PC-3 (cell line): ENCODE data around the gene NTPCR. TPM values are rescaled to one million over a fixed set of nuclear protein-coding genes. Genes with fewer than 3 reads are reported as not detected.

Experiments
- ATAC-seq: fragments of 200-7000 bp; cut with Tn5 transposase; 2 replicates; pipeline ENCODE4 v1.9.1; 2020; ENCODE audit warnings: mild to moderate bottlenecking, moderate library complexity
- BruUV-seq: library from RNA; stranded (reverse); fragments of 400-500 nt; replicated peaks from 2 replicates; lab custom pipeline; 2021; lab: Mats Ljungman, UMichigan
- CTCF ChIA-PET: fragments of 300-600 bp; sonication (Branson Sonifier 250); formaldehyde crosslinking; loops from one replicate; lab custom pipeline; 2022; ENCODE audit warnings: antibody characterized with exemption; lab: Charles Lee
- POLR2A ChIA-PET: fragments of 300-600 bp; sonication (Branson Sonifier 250); formaldehyde crosslinking; loops from one replicate; lab custom pipeline; 2022; ENCODE audit warnings: antibody characterized with exemption; ENCODE audit not compliant: unreplicated experiment; lab: Charles Lee
- DNase-seq: peaks from one replicate; pipeline ENCODE4 v3.0.0-alpha.2; 2015
- H2AFZ ChIP-seq: fragments of 300-600 bp; sonication (generic); 2 replicates; pipeline ENCODE4 v1.6.0; 2016; ENCODE audit warnings: antibody characterized with exemption, low read length
- H3F3A ChIP-seq: fragments of 300-600 bp; sonication (generic); one replicate; pipeline ENCODE4 v1.6.0; 2017; ENCODE audit warnings: antibody characterized with exemption, low read length, control low read depth, mild to moderate bottlenecking; ENCODE audit not compliant: unreplicated experiment
- H3K27ac ChIP-seq: fragments of 300-600 bp; sonication (generic); 2 replicates; pipeline ENCODE4 v1.5.1; 2016; ENCODE audit warnings: mild to moderate bottlenecking, low read length
- H3K27me3 ChIP-seq: fragments of 300-600 bp; sonication (generic); 2 replicates; pipeline ENCODE4 v1.6.1; 2016; ENCODE audit warnings: low read length, mixed read lengths
- H3K36me3 ChIP-seq: fragments of 300-600 bp; sonication (generic); 2 replicates; pipeline ENCODE4 v1.6.1; 2016; ENCODE audit warnings: low read depth, mixed run types, low read length, mixed read lengths
- H3K4me1 ChIP-seq: fragments of 300-600 bp; sonication (generic); 2 replicates; pipeline ENCODE4 v1.5.1; 2016; ENCODE audit warnings: low read length; ENCODE audit not compliant: insufficient read depth
- H3K4me2 ChIP-seq: fragments of 300-600 bp; sonication (generic); 2 replicates; pipeline ENCODE4 v1.6.0; 2016; ENCODE audit warnings: low read length
- H3K4me3 ChIP-seq: fragments of 300-600 bp; sonication (generic); 2 replicates; pipeline ENCODE4 v1.5.1; 2016; ENCODE audit warnings: mild to moderate bottlenecking, low read length, mixed read lengths
- H3K79me2 ChIP-seq: fragments of 300-600 bp; sonication (generic); 2 replicates; pipeline ENCODE4 v1.6.1; 2017; ENCODE audit warnings: low read length, mixed read lengths
- H3K9ac ChIP-seq: fragments of 300-600 bp; sonication (generic); 2 replicates; pipeline ENCODE4 v1.6.0; 2016; ENCODE audit warnings: mild to moderate bottlenecking, low read length
- H3K9me2 ChIP-seq: fragments of 300-600 bp; sonication (generic); replicated peaks from 2 replicates; pipeline ENCODE4 v1.6.1; 2016; ENCODE audit warnings: mixed run types, low read length, mixed read lengths
- H3K9me3 ChIP-seq: fragments of 300-600 bp; sonication (generic); 2 replicates; pipeline ENCODE4 v1.6.1; 2016; ENCODE audit warnings: low read length, mixed read lengths
- H4K20me1 ChIP-seq: fragments of 300-600 bp; sonication (generic); 2 replicates; pipeline ENCODE4 v1.6.1; 2016; ENCODE audit warnings: low read length, mixed read lengths
- EZH2 ChIP-seq: fragments of 300-600 bp; sonication (generic); IDR thresholded peaks from one replicate; pipeline ENCODE4 v1.6.1; 2017; ENCODE audit warnings: antibody characterized with exemption, mild to moderate bottlenecking, low read length; ENCODE audit not compliant: unreplicated experiment
- EZH2phosphoT487 ChIP-seq: fragments of 300-600 bp; sonication (generic); IDR thresholded peaks from 2 replicates; pipeline ENCODE4 v1.6.1; 2018; ENCODE audit warnings: mild to moderate bottlenecking, antibody characterized with exemption, low read length, borderline replicate concordance
- intact Hi-C: fragments of 100-400 bp; cut with micrococcal nuclease; formaldehyde crosslinking; loops from 2 replicates; pipeline ENCODE4 v1.9.0; 2023
- total RNA-seq: library from RNA; depleted of rRNA; stranded (reverse); fragments of >200 nt; gene quantifications from 2 replicates; pipeline ENCODE4 v1.2.3, GENCODE V29; 2014
- TF ChIP-seq, protein P1 (sequence below): fragments of 300-600 bp; sonication (generic); conservative IDR thresholded peaks from 2 replicates; pipeline ENCODE4 v1.5.1; 2017; ENCODE audit warnings: antibody characterized with exemption, low read depth, mild to moderate bottlenecking, low read length

NTPCR gene
- total RNA-seq, 1 experiment from 2014 or later, result 43.1 TPM

DNA sequence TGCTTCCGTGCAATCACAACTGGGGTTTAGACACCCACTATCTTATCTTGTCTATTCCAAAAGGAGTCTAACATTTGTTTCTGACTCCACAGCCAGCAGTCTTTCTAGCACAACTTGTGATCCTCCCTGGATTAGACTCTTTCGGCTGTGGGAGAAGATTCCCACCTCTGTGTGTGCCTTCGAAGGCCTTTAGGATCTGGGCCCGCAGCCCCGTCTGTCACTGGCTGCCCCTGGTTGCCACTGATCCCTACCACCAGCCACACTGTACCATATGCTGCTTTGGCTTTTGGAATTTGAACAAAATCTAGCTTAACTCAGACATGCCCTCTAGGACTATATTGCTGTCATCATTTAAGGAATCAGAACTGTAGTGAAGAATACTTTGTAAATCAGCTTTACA lies 18.0 kb downstream of the NTPCR start:
- ATAC-seq, result no peak
- H3K27ac ChIP-seq, result no peak overlapping the region

DNA sequence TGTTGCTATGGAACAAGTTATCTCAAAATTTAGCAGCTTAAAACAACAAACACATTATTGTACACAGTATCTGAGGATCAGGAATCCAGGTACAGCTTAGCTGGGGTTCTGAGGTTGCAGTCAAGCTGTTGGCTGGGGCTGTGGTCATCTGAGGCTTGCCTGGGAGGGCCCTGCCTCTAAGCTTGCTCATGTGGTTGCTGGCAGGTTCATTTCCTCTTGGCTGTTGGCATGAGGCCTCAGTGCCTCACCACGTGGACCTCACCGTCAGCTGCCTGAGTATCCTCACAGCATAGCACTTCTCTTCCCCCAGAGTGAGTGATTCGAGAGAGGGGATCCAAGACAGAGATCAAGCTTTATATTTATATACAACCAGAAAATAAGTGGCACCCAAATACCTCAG lies 18.6 kb downstream of the NTPCR start:
- DNase-seq (no peak), ATAC-seq (no peak)
- TF ChIP-seq EZH2phosphoT487 (no peak), EZH2 (no peak)
- TF ChIP-seq, protein P1, sequence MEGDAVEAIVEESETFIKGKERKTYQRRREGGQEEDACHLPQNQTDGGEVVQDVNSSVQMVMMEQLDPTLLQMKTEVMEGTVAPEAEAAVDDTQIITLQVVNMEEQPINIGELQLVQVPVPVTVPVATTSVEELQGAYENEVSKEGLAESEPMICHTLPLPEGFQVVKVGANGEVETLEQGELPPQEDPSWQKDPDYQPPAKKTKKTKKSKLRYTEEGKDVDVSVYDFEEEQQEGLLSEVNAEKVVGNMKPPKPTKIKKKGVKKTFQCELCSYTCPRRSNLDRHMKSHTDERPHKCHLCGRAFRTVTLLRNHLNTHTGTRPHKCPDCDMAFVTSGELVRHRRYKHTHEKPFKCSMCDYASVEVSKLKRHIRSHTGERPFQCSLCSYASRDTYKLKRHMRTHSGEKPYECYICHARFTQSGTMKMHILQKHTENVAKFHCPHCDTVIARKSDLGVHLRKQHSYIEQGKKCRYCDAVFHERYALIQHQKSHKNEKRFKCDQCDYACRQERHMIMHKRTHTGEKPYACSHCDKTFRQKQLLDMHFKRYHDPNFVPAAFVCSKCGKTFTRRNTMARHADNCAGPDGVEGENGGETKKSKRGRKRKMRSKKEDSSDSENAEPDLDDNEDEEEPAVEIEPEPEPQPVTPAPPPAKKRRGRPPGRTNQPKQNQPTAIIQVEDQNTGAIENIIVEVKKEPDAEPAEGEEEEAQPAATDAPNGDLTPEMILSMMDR, result no peak
- Histone ChIP-seq H2AFZ (no peak overlapping the region), H3F3A (no peaks in the 10 kb centered on the region), H3K27me3 (no peaks in the 10 kb centered on the region), H3K9ac (no peak overlapping the region), H3K4me2 (no peak overlapping the region), H3K9me2 (no peaks in the 10 kb centered on the region), H3K79me2 (no peaks in the 10 kb centered on the region), H3K36me3 (peaks cover 45% of the 10 kb centered on the region), H3K4me3 (no peak overlapping the region), H3K4me1 (no peaks in the 10 kb centered on the region), H4K20me1 (no peaks in the 10 kb centered on the region), H3K9me3 (peaks cover 14% of the 10 kb centered on the region; the same call in 1 of the 2 replicates), H3K27ac (no peak overlapping the region)
- no TSS peak for BruUV-seq
- ChIA-PET CTCF (no interaction called here), POLR2A (no interaction called here)
- intact Hi-C loops, result no loop called here

More for the DNA sequence above, 18.0 kb downstream of the NTPCR start:
- no peak for DNase-seq
- BruUV-seq, result no TSS peak
- Histone ChIP-seq H4K20me1 (no peaks in the 10 kb centered on the region), H2AFZ (no peak overlapping the region), H3K4me2 (no peak overlapping the region), H3K9me3 (peaks cover 8% of the 10 kb centered on the region; the same call in 1 of the 2 replicates), H3K9me2 (no peaks in the 10 kb centered on the region), H3K4me1 (no peaks in the 10 kb centered on the region), H3K27me3 (no peaks in the 10 kb centered on the region), H3K79me2 (no peaks in the 10 kb centered on the region), H3K4me3 (no peak overlapping the region), H3K9ac (no peak overlapping the region), H3K36me3 (peaks cover 40% of the 10 kb centered on the region), H3F3A (no peaks in the 10 kb centered on the region)
- intact Hi-C loops, result no loop called here
- CTCF ChIA-PET, result no interaction called here
- TF ChIP-seq EZH2, result no peak
- TF ChIP-seq EZH2phosphoT487, result no peak
- TF ChIP-seq, protein P1, result no peak
- POLR2A ChIA-PET, result no interaction called here

DNA sequence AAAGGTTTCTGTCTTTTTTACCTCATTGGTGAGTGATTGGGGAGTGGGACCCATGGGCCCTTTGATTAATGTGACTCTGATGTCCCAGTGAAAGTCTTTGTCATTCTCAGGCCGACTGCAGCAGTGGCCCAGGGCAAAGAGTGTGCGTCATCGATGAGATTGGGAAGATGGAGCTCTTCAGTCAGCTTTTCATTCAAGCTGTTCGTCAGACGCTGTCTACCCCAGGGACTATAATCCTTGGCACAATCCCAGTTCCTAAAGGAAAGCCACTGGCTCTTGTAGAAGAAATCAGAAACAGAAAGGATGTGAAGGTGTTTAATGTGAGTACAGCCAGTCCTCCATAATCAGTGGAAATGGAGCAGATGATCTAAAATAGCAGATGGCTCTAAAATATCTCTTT lies 19.4 kb downstream of the NTPCR start:
- no peaks in the 10 kb centered on the region for H3F3A ChIP-seq
- no peaks in the 10 kb centered on the region for H3K79me2 ChIP-seq
- H3K4me3 ChIP-seq, result no peak overlapping the region
- no peak overlapping the region for H2AFZ ChIP-seq
- DNase-seq (no peak), ATAC-seq (no peak)
- CTCF ChIA-PET, result no interaction called here
- TF ChIP-seq, protein P1, result no peak
- TF ChIP-seq EZH2phosphoT487 (no peak), EZH2 (no peak)
- peaks cover 14% of the 10 kb centered on the region; the same call in 1 of the 2 replicates for H3K9me3 ChIP-seq
- no TSS peak for BruUV-seq
- H3K36me3 ChIP-seq, result peaks cover 53% of the 10 kb centered on the region
- intact Hi-C loops, result no loop called here
- H3K9me2 ChIP-seq, result no peaks in the 10 kb centered on the region
- no peak overlapping the region for H3K9ac ChIP-seq
- H3K27ac ChIP-seq, result no peak overlapping the region
- POLR2A ChIA-PET, result interaction anchor here (0.5 kb wide), 1 partner anchor 11 kb away, joined by 3 read pairs; no protein-coding TSS in a partner anchor
- H4K20me1 ChIP-seq, result no peaks in the 10 kb centered on the region
- no peak overlapping the region for H3K4me2 ChIP-seq
- no peaks in the 10 kb centered on the region for H3K27me3 ChIP-seq
- H3K4me1 ChIP-seq, result no peaks in the 10 kb centered on the region
